Testis (tissue), 3 donors: ENCODE results near the gene MYBBP1A. TPM values are rescaled to one million over a fixed set of nuclear protein-coding genes. Genes with fewer than 3 reads are reported as not detected.

Source experiments
- DNase-seq: peaks from one replicate; pipeline ENCODE4 v3.0.0-alpha.2; 2019
- H3K27ac ChIP-seq, 2 donors: fragments of 200-600 bp; sonication (generic); one replicate each; pipeline ENCODE4 v1.5.1; 2019
- H3K27me3 ChIP-seq: fragments of 200-600 bp; sonication (generic); one replicate; pipeline ENCODE4 v1.5.1; 2019
- H3K36me3 ChIP-seq: fragments of 200-600 bp; sonication (generic); one replicate; pipeline ENCODE4 v1.5.1; 2017; ENCODE audit warnings: low read depth; ENCODE audit errors: missing control alignments
- H3K4me1 ChIP-seq: fragments of 200-600 bp; sonication (generic); one replicate; pipeline ENCODE4 v1.5.1; 2019
- H3K4me3 ChIP-seq, 2 donors: fragments of 200-600 bp; sonication (generic); one replicate each; pipeline ENCODE4 v1.5.1; 2017 to 2019
- H3K9me3 ChIP-seq: fragments of 200-600 bp; sonication (generic); one replicate; pipeline ENCODE4 v1.5.1; 2017
- CTCF ChIP-seq, 3 experiments: fragments of 450-650 bp in 2 of 3; fragments of 200-600 bp in 1 of 3; sonication (generic) in 1 of 3; IDR thresholded peaks; one replicate each; pipeline ENCODE4 v1.5.1; 2016 to 2019; ENCODE audit warnings: antibody characterized with exemption in 3 of 3, mild to moderate bottlenecking in 2 of 3, moderate library complexity in 1 of 3
- POLR2A ChIP-seq: fragments of 450-650 bp; IDR thresholded peaks from one replicate; pipeline ENCODE4 v1.6.1; 2017; ENCODE audit warnings: antibody characterized with exemption, mild to moderate bottlenecking, moderate library complexity
- WGBS, 2 donors: methylation state at CpG; one replicate each; pipeline ENCODE4 v1.1.5; 2018; 5-methylcytosine and 5-hydroxymethylcytosine counted together
- intact Hi-C: fragments of 100-400 bp; cut with DNase I; formaldehyde crosslinking; loops from one replicate; pipeline ENCODE4 v1.15.1; 2023; ENCODE audit warnings: low total_unique reads
- polyA plus RNA-seq: library from polyadenylated mRNA; stranded (reverse); fragments of 350-450 nt; fragmentation: Illumina TruSeq; extraction: RNeasy Lipid Tissue Mini Kit (QIAGEN cat#74804); gene quantifications from one replicate; pipeline ENCODE4 v1.2.3, GENCODE V29; 2014; ENCODE audit warnings: low read depth, low replicate concordance; ENCODE audit not compliant: insufficient read depth
- total RNA-seq, 2 donors: library from RNA; depleted of rRNA; stranded (reverse); fragments of >200 nt; gene quantifications; one replicate each; pipeline ENCODE4 v1.2.3, GENCODE V29; 2016

MYBBP1A gene
- total and polyA plus RNA-seq, 3 donors from 2014 or later = 32.9 to 78.9 (median 74.1) TPM

- Histone ChIP-seq H3K27me3 (no peaks in the 10 kb centered on the region), H3K36me3 (no peaks in the 10 kb centered on the region), H3K4me1 (peaks cover 29% of the 10 kb centered on the region), H3K4me3 (no peak overlapping the region), H3K27ac (no peak overlapping the region), H3K9me3 (no peaks in the 10 kb centered on the region)
- TF ChIP-seq CTCF (IDR thresholded peaks at IDR 0.05) (no peak), POLR2A (no peak)
- intact Hi-C loops = no loop called here
- 78 to 82% methylated on average over 4 of the region's 4 CpGs for WGBS, 2 donors
- no peak for DNase-seq
These were observed 1.8 kb upstream of the MYBBP1A start for GRCh38 chr17:4556996-4557395.

- H3K27ac ChIP-seq = peak overlapping the region; percentile 72 to 80
- intact Hi-C loops = no loop called here
- no peaks in the 10 kb centered on the region for H3K27me3 ChIP-seq
- no peaks in the 10 kb centered on the region for H3K36me3 ChIP-seq
- H3K4me3 ChIP-seq = peak overlapping the region; percentile 66 to 86
- 35 to 46% methylated on average over 17 of the region's 17 CpGs for WGBS, 2 donors
- TF ChIP-seq CTCF (IDR thresholded peaks at IDR 0.05) (no peak), POLR2A (no peak)
- no peaks in the 10 kb centered on the region for H3K9me3 ChIP-seq
- peaks cover 29% of the 10 kb centered on the region for H3K4me1 ChIP-seq
- no peak for DNase-seq
These were observed 932 bp upstream of the MYBBP1A start for GRCh38 chr17:4555873-4556759.

GRCh38 chr17:4554441-4554996 lies 665 bp downstream of the MYBBP1A start:
- intact Hi-C loops = no loop called here
- H3K36me3 ChIP-seq = no peaks in the 10 kb centered on the region
- no peaks in the 10 kb centered on the region for H3K9me3 ChIP-seq
- TF ChIP-seq POLR2A (no peak), CTCF (IDR thresholded peaks at IDR 0.05) (no peak)
- H3K27me3 ChIP-seq = no peaks in the 10 kb centered on the region
- DNase-seq = no peak
- WGBS, 2 donors = 6 to 14% methylated on average over 11 to 18 of the region's 18 CpGs
- no peak overlapping the region for H3K27ac ChIP-seq
- peak overlapping the region; percentile 66 to 86 for H3K4me3 ChIP-seq
- H3K4me1 ChIP-seq = peaks cover 18% of the 10 kb centered on the region

- Histone ChIP-seq H3K27me3 (no peaks in the 10 kb centered on the region), H3K36me3 (no peaks in the 10 kb centered on the region), H3K4me3 (no peak overlapping the region), H3K4me1 (peaks cover 18% of the 10 kb centered on the region), H3K27ac (no peak overlapping the region), H3K9me3 (no peaks in the 10 kb centered on the region)
- TF ChIP-seq POLR2A (no peak), CTCF (IDR thresholded peaks at IDR 0.05) (no peak)
- intact Hi-C loops = no loop called here
- WGBS, 2 donors = 71 to 86% methylated on average over 6 to 9 of the region's 9 CpGs
- DNase-seq = no peak
These were observed 1.5 kb downstream of the MYBBP1A start for GRCh38 chr17:4553669-4554068.
